K562 treated with DMSO at 1 percent for 48 hours (cell line): Measurements from ENCODE around the gene SYTL1. TPM values are rescaled to one million over a fixed set of nuclear protein-coding genes. Genes with fewer than 3 reads are reported as not detected.

ENCODE experiments used
- total RNA-seq: library from RNA; unstranded; fragments of 300-600 nt; gene quantifications from 2 replicates; pipeline ENCODE4 v1.2.3, GENCODE V29; 2022; ENCODE audit warnings: low replicate concordance; ENCODE audit errors: extremely low read depth

The SYTL1 gene
- not detected in 2 replicates for total RNA-seq

GRCh38 chr1:27341525-27342252 lies at the start of gene SYTL1:
Gene SYTL1, plus strand, starts transcription at chr1:27342022. Its CDS starts 3,313 bp downstream, at chr1:27345335.

DNA sequence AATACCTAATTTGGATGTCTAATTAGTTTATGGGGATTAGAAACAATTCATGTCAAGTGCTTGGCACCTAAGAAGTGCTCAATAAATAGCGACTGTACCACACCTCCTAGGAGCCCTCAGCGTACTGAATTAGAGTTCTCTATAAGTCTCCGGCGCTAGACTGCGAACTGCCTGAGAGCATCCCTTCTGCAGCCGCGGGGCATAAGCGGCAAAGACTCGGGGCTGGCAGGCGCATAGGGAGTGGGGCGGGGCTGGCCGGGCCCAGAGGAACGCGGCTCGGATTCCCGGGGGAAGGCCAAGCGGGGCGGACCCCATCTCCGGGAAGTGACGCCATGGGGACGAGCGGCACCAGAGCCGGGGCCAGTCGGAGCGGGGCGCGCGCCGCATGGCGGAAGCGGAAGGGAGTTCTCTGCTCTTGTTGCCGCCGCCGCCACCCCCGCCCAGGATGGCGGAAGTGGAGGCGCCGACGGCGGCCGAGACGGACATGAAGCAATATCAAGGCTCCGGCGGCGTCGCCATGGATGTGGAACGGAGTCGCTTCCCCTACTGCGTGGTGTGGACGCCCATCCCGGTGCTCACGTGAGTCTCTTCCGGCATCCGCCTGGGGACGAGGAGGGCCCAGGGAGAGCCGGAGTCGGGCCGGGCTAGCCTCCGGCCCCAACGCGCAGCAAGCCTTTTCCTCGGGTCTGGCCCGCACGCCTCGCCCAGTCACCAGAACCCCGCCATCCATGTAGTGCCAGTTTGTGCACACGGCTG lies 19.8 kb upstream of the SYTL1 start, which contains the start of gene TMEM222:
TMEM222 (plus strand) TSS at position 351 of the 756 bp plus-strand sequence; CDS start at position 386, 35 bp downstream.

DNA sequence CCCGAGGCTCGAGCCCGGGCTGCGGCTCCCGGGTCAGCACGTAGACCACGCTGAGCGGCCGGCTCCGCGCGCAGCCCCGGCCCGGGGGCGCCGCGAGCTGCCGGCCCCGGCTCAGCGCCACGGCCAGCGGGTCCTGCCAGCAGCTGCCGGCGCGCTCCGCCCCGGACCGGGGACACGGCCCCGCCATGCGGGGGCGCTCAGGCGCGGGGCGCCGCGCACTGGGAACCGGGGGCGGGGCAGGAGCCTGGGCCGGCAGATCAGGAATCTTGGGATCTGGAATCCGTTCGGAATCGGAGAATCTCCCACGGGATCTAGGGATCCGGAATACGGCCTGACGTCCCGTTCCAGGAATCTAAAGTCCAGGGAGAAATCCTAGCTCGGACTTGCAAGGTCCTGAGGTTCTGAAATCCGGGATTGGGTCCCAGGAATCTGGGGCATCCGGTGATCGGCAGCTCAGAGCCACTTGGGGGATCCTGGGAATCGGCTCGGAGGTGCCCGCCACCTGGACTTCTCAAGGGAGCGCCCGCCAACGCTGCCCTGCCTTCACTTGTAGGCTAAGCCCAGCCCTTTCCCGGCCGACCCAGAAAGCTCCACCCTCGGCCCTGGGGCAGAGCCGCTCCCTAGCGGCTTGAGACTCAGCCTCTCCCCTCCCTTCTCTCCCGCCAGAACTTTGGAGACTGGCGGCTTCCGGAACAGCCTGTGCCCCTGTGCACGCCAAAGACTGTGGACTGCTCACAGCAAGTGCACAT lies 24.8 kb downstream of the SYTL1 start, which contains the start of gene MAP3K6:
MAP3K6 (minus strand) TSS at position 551 of the 749 bp plus-strand sequence; CDS start at position 187, 364 bp downstream.

GRCh38 chr1:27374362-27375086 lies 32.7 kb downstream of the SYTL1 start, which contains the start of gene FCN3:
Gene FCN3, minus strand, starts transcription at chr1:27374824. Its CDS starts 6 bp downstream, at chr1:27374818.

DNA sequence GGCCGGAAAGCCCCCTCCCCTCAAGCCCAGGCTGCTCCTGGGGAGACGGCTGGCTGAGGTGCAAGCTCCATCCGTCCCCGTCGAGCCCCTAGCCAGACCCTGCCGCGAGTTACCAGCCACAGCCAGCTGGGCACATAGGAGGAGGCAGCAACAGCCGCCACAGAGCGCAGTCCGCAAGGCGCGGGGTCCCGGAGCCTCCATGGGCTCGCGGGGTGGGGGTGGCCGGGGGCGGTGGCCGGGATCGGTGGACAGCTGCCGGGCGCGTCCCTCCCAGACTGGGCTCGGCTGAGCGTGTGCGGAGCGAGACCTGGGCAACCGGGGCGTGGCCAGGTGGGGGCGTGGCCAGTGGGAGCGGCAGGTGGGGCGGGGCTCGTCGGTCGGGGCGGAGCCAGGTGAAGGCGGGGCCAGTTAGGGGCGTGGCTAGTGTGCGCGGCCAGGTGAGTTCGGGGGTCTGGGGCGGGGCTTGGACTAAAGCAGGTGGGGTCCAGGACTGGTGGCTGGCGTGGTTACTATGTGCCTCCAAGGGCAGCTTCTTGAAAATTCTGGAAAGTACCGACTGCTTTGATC lies 41.3 kb downstream of the SYTL1 start, which contains the start of gene CD164L2:
CD164L2 (minus strand) TSS at position 295 of the 567 bp plus-strand sequence; CDS start at position 201, 94 bp downstream.

DNA sequence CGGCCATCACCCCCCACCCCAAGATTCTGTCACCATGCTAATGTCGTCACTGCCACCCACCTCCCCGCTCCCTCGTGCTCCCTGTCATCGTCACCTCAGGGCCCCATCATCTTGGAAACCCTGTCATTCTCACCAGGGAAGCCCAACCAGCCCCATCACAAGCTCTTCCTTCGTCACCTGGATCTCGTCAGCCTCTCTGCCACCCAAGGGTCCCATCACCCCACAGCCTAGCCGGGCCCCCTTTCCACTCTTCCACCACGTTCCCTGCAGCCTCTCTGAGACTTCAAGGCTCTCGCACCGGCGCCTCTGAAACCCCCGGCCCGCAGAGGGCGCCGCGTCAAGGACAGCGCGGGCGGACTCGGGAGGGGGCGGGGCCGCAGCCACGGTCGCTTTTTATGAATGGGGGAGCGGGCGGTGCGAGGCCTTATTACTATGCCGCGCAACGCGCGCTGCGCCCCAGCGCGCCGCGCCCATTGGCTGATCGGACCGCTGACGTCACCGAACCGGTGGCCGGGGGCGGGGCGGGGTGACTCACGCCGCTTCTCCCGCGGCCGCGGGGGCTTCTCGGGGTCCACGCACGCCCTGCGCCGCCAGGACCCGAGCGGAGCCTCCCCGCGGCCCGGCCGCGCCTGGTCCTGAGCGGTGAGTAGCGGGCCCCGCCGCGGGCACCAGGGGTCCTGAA lies 50.4 kb downstream of the SYTL1 start, which contains the start of gene GPR3:
GPR3 (plus strand) TSS at position 527 of the 682 bp plus-strand sequence. CDS start 1,177 bp downstream, outside the sequence.

Other genes with a start within 250 kb of the SYTL1 start
- not detected in 2 replicates for gene SLC9A1, start 186.9 kb upstream of the SYTL1 start, total RNA-seq
- gene WDTC1, start 107.4 kb upstream of the SYTL1 start, total RNA-seq, result not detected in 2 replicates
- gene TMEM222, start 19.9 kb upstream of the SYTL1 start, total RNA-seq, result not detected in 2 replicates
- not detected in 2 replicates for gene MAP3K6, start 24.9 kb downstream of the SYTL1 start, total RNA-seq
- not detected in 2 replicates for gene FCN3, start 32.8 kb downstream of the SYTL1 start, total RNA-seq
- not detected in 2 replicates for gene CD164L2, start 41.3 kb downstream of the SYTL1 start, total RNA-seq
- not detected in 2 replicates for gene GPR3, start 50.6 kb downstream of the SYTL1 start, total RNA-seq
- gene WASF2, start 148.1 kb downstream of the SYTL1 start, total RNA-seq, result not detected in 2 replicates